GM12878 (cell line): ENCODE measurements around the gene TERB1. TPM values are rescaled to one million over a fixed set of nuclear protein-coding genes. Genes with fewer than 3 reads are reported as not detected.

Source experiments
- ATF7 ChIP-seq: fragments of 450-650 bp; IDR thresholded peaks from 2 replicates; pipeline ENCODE4 v1.6.1; 2016; ENCODE audit warnings: low read depth, mild to moderate bottlenecking
- CEBPB ChIP-seq, 2 experiments: fragments of 150-350 bp in 1 of 2; IDR thresholded peaks; 2 replicates each; pipeline ENCODE4 v1.6.1; 2012 to 2014; ENCODE audit warnings: low read depth in 2 of 2, low read length in 2 of 2, borderline replicate concordance in 1 of 2, inconsistent platforms in 1 of 2
- DPF2 ChIP-seq: fragments of 450-650 bp; IDR thresholded peaks from 2 replicates; pipeline ENCODE4 v1.6.1; 2017; ENCODE audit warnings: mild to moderate bottlenecking
- GABPA ChIP-seq: IDR thresholded peaks from 2 replicates; pipeline ENCODE4 v1.6.1; 2014; ENCODE audit warnings: antibody characterized with exemption, low read depth, mild to moderate bottlenecking, inconsistent platforms
- IRF3 ChIP-seq: fragments of 450-650 bp; IDR thresholded peaks from 2 replicates; pipeline ENCODE4 v1.6.1; 2014; ENCODE audit warnings: mild to moderate bottlenecking
- KDM1A ChIP-seq: fragments of 200-600 bp; sonication (generic); IDR thresholded peaks from 2 replicates; pipeline ENCODE4 v1.6.1; 2016; ENCODE audit warnings: borderline replicate concordance
- NFYB ChIP-seq: IDR thresholded peaks from 2 replicates; pipeline ENCODE4 v1.6.1; 2011; ENCODE audit warnings: low read depth, mild to moderate bottlenecking, low read length, improper control_type of control experiment, moderate library complexity; ENCODE audit not compliant: insufficient read depth
- POLR2AphosphoS2 ChIP-seq: IDR thresholded peaks from 2 replicates; pipeline ENCODE4 v1.6.1; 2011; ENCODE audit warnings: low read depth, mild to moderate bottlenecking, low read length, improper control_type of control experiment, moderate library complexity
- SMARCA5 ChIP-seq: fragments of 450-650 bp; IDR thresholded peaks from 2 replicates; pipeline ENCODE4 v1.6.1; 2017; ENCODE audit warnings: mild to moderate bottlenecking
- SREBF2 ChIP-seq: IDR thresholded peaks from 2 replicates; pipeline ENCODE4 v1.6.1; 2012; ENCODE audit warnings: mild to moderate bottlenecking, low read length
- SRF ChIP-seq, 2 experiments: IDR thresholded peaks; 2 replicates each; pipeline ENCODE4 v1.6.1; 2011; ENCODE audit warnings: low read depth in 2 of 2, low read length in 2 of 2, mild to moderate bottlenecking in 1 of 2, moderate library complexity in 1 of 2
- polyA plus RNA-seq, 11 experiments: library from polyadenylated mRNA; depleted of rRNA in 4 of 11; unstranded in 6 of 11; stranded (reverse) in 5 of 11; fragments of >200 nt; fragmentation: Nextera tagmentation in 4 of 11; fragmentation: Illumina TruSeq in 1 of 11; extraction: Ambion mirVana in 4 of 11; extraction: Trizol in 1 of 11; gene quantifications; 1 replicate in 1 of 11; 2 replicates in 10 of 11; pipeline versions ENCODE4 v1.2.1 to v1.2.3, GENCODE V29; 2011 to 2016; ENCODE audit warnings: inconsistent platforms in 2 of 11, missing spikeins in 2 of 11, low read depth in 1 of 11
- total RNA-seq, 4 experiments: library from RNA; depleted of rRNA in 3 of 4; stranded (reverse); fragments of >200 nt in 3 of 4; fragmentation: Illumina TruSeq in 1 of 4; extraction: Trizol in 1 of 4; gene quantifications; 2 replicates each; pipeline versions ENCODE4 v1.2.1 to v1.2.3, GENCODE V29; 2013 to 2021
- TF ChIP-seq, protein P1 (sequence below): fragments of 450-650 bp; IDR thresholded peaks from 2 replicates; pipeline ENCODE4 v1.6.1; 2017; ENCODE audit warnings: mild to moderate bottlenecking, moderate library complexity
- TF ChIP-seq, protein P2 (sequence below): fragments of 450-650 bp; IDR thresholded peaks from 2 replicates; pipeline ENCODE4 v1.6.1; 2017; ENCODE audit warnings: antibody characterized with exemption, mild to moderate bottlenecking, moderate library complexity

The TERB1 gene
- total and polyA plus RNA-seq, 10 of the 15 experiments (the other 5 are each of a cell fraction or from before 2014, with no cell fraction given), result 0.03 to 0.10 (median 0.06) TPM; not detected in 7

DNA sequence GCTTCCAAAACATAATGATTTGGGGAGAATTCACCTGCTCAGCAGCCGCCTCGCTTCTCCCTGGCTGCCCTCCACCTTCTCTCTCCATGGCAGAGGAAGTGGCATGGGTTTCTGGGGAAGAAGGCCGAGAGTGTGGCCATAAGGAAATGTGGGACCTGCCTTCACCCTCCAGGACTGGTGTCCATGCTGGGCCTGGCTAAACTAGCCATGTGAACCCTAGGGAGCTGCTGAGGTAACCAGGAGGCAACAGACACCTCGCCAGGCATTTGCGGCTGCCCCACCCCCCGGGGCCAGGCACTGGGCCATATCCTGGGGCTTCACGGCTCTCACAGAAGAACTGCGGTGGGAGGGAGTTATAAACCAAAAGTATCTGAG lies 94.9 kb downstream of the TERB1 start (continued):
- TF ChIP-seq ATF7 (no peak), NFYB (no peak), SMARCA5 (no peak), GABPA (no peak), IRF3 (no peak), POLR2AphosphoS2 (no peak), KDM1A (no peak), CEBPB (IDR thresholded peaks at IDR 0.05; ENCODE audit: borderline replicate concordance in 1 of 2, low read depth in 2 of 2, low read length in 2 of 2) (no peak), DPF2 (no peak), SRF (IDR thresholded peaks at IDR 0.05; ENCODE audit: low read depth in 2 of 2, low read length in 2 of 2) (no peak), SREBF2 (no peak)
- TF ChIP-seq, protein P1, sequence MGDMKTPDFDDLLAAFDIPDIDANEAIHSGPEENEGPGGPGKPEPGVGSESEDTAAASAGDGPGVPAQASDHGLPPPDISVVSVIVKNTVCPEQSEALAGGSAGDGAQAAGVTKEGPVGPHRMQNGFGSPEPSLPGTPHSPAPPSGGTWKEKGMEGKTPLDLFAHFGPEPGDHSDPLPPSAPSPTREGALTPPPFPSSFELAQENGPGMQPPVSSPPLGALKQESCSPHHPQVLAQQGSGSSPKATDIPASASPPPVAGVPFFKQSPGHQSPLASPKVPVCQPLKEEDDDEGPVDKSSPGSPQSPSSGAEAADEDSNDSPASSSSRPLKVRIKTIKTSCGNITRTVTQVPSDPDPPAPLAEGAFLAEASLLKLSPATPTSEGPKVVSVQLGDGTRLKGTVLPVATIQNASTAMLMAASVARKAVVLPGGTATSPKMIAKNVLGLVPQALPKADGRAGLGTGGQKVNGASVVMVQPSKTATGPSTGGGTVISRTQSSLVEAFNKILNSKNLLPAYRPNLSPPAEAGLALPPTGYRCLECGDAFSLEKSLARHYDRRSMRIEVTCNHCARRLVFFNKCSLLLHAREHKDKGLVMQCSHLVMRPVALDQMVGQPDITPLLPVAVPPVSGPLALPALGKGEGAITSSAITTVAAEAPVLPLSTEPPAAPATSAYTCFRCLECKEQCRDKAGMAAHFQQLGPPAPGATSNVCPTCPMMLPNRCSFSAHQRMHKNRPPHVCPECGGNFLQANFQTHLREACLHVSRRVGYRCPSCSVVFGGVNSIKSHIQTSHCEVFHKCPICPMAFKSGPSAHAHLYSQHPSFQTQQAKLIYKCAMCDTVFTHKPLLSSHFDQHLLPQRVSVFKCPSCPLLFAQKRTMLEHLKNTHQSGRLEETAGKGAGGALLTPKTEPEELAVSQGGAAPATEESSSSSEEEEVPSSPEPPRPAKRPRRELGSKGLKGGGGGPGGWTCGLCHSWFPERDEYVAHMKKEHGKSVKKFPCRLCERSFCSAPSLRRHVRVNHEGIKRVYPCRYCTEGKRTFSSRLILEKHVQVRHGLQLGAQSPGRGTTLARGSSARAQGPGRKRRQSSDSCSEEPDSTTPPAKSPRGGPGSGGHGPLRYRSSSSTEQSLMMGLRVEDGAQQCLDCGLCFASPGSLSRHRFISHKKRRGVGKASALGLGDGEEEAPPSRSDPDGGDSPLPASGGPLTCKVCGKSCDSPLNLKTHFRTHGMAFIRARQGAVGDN, result no peak
- TF ChIP-seq, protein P2, sequence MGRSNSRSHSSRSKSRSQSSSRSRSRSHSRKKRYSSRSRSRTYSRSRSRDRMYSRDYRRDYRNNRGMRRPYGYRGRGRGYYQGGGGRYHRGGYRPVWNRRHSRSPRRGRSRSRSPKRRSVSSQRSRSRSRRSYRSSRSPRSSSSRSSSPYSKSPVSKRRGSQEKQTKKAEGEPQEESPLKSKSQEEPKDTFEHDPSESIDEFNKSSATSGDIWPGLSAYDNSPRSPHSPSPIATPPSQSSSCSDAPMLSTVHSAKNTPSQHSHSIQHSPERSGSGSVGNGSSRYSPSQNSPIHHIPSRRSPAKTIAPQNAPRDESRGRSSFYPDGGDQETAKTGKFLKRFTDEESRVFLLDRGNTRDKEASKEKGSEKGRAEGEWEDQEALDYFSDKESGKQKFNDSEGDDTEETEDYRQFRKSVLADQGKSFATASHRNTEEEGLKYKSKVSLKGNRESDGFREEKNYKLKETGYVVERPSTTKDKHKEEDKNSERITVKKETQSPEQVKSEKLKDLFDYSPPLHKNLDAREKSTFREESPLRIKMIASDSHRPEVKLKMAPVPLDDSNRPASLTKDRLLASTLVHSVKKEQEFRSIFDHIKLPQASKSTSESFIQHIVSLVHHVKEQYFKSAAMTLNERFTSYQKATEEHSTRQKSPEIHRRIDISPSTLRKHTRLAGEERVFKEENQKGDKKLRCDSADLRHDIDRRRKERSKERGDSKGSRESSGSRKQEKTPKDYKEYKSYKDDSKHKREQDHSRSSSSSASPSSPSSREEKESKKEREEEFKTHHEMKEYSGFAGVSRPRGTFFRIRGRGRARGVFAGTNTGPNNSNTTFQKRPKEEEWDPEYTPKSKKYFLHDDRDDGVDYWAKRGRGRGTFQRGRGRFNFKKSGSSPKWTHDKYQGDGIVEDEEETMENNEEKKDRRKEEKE, result no peak
